Coronary artery (tissue), 2 donors: Measurements from ENCODE around the gene DCLK1.

Experiments
- DNase-seq: peaks from one replicate; pipeline ENCODE4 v3.0.0-alpha.2; 2017; ENCODE audit warnings: low spot score
- H3K27ac ChIP-seq, 2 donors: fragments of 200-600 bp; sonication (generic); one replicate each; pipeline ENCODE4 v1.5.1; 2016 to 2019
- H3K4me3 ChIP-seq: fragments of 200-600 bp; sonication (generic); 2 replicates; pipeline ENCODE4 v1.5.1; 2016; ENCODE audit warnings: mild to moderate bottlenecking, moderate library complexity
- TF ChIP-seq, protein P1 (sequence below): fragments of 200-600 bp; sonication (generic); IDR thresholded peaks from one replicate; pipeline ENCODE4 v1.5.1; 2019; ENCODE audit warnings: antibody characterized with exemption

The DCLK1 gene

DNA sequence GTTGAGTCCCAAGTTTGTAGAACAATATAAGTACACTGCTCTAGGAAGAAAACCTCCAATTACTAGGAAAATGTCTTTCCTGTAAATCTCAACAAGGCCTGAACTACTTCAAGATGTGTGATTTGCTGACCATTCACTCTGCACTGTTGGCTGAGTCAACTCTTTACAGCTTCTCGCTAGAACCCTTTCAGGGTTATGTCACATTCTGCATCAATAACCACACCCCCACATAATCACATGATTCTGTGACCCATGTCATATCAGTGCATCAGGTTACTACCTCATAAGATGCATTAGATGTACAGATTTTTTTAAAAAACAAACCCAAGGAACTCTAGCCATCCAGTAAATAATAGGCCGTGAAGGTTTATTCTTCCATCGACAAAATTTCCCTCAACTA lies 16.1 kb upstream of the DCLK1 start:
- no peak overlapping the region for H3K27ac ChIP-seq
- H3K4me3 ChIP-seq = no peak overlapping the region
- no peak for DNase-seq
- TF ChIP-seq, protein P1, sequence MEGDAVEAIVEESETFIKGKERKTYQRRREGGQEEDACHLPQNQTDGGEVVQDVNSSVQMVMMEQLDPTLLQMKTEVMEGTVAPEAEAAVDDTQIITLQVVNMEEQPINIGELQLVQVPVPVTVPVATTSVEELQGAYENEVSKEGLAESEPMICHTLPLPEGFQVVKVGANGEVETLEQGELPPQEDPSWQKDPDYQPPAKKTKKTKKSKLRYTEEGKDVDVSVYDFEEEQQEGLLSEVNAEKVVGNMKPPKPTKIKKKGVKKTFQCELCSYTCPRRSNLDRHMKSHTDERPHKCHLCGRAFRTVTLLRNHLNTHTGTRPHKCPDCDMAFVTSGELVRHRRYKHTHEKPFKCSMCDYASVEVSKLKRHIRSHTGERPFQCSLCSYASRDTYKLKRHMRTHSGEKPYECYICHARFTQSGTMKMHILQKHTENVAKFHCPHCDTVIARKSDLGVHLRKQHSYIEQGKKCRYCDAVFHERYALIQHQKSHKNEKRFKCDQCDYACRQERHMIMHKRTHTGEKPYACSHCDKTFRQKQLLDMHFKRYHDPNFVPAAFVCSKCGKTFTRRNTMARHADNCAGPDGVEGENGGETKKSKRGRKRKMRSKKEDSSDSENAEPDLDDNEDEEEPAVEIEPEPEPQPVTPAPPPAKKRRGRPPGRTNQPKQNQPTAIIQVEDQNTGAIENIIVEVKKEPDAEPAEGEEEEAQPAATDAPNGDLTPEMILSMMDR = no peak

DNA sequence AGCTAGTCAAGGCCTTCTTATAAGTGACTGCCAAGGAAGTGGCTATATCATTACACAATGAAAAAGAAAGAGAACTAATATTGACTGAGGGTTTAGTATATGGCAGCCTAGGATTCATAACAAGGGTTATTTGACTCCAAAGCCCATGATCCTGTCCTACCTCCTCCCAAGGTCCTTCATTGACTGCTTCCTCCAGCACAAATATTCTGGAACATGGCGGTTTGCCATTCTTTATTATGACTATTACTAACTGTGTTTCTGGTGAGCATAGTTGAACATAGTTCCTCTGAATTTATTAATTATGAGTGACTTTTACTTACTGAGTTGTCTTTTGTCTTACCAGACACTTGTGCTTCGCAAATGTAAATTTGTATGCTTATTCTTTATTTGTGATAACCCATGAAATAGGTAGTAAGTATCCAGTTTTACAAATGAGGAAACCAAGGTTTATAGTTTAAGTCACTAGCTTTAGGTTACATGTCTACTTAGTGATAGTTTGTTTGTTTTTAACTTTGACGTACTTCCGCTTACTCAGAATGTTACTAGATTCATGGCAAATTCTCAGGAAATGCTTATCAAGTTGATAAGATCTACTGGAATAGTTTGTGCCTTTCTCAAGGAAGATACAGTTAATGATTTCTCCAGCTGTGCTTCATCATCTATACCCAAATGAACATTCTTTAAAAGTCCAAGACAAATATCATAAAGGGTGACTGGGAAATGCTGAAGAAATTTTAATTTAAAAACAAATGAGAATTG lies 15.5 kb upstream of the DCLK1 start:
- H3K4me3 ChIP-seq = no peak overlapping the region
- no peak for DNase-seq
- no peak overlapping the region for H3K27ac ChIP-seq
- TF ChIP-seq, protein P1 = no peak

DNA sequence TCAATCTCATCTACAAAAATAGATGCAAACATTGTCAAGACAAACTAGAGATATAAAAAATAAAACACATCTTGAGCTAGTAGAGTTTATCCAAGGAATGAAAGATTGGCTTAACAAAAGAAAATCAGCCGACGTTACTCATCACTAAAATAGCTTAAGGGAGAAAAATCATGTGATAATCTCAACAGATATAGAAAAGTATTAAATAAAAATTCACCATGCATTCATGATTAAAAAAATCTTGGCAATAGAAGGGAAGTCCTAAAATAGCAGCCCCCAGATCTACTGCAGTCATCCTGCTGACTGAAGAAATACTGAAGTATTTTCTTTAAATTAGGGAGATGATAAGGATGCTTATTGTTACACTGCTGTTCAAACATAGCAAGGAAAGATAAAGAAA lies 12.6 kb upstream of the DCLK1 start:
- no peak overlapping the region for H3K27ac ChIP-seq
- H3K4me3 ChIP-seq = no peak overlapping the region
- TF ChIP-seq, protein P1 = no peak
- DNase-seq = no peak

DNA sequence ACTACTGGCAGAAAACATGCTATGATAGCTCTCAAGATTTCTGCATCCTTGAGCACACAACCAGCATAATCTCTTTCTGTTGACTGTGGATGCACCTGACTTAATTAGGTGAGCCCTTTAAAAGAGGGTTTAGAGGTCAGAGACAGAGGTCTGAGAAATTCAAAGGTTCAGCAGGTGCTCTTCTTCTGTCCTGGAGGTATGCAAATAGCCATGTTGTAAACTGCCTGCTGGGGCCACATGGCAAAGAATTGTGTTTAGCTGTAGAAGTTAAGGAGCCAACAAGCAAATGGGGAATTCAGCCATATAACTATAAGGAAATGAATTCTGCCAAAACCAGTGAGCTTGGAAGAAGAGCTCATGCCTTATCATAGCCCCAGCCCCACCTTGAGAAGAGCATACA lies 11.6 kb upstream of the DCLK1 start:
- DNase-seq = no peak
- TF ChIP-seq, protein P1 = no peak
- no peak overlapping the region for H3K27ac ChIP-seq
- H3K4me3 ChIP-seq = no peak overlapping the region

DNA sequence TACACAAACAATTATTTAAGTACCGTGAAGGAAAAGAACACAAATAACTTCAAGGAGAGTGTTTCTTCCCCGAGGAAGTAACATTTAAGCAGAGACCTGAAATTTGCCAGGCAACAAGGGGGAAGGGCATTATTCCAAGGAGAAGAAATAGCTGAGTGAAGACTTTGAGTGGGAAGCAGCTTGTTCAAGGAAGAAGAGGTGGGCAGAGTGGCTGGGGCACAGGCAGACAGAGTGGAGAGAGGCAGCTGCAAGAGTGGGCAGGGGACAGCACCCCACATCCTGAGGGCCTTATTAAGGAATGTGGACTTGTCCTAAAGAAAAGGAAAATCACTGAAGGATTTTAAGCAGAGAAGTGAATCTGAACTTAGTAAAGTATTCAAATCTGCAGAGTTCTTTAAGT lies 4.7 kb upstream of the DCLK1 start:
- no peak for DNase-seq
- no peak overlapping the region for H3K4me3 ChIP-seq
- TF ChIP-seq, protein P1 = no peak
- no peak overlapping the region for H3K27ac ChIP-seq

DNA sequence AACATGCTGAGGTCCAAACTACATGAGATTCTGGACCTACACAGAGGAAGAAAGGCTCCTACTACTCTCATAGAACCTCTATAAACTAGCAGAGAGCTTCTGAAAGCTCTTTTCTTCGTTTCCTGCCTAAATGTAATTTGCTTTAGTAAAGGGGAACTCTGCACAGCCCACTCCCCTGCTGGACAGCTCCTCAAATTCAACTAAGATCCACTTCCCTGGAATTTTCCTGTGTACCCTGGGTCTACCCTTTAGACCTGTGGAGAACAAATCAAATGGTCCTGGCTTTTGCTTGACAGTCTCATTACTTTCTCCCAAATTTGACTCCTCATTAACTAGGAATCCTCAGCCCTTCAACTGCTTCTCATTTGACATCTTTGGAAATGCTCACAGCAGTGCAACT lies 3.5 kb upstream of the DCLK1 start:
- DNase-seq = no peak
- TF ChIP-seq, protein P1 = no peak
- no peak overlapping the region for H3K27ac ChIP-seq
- no peak overlapping the region for H3K4me3 ChIP-seq

DNA sequence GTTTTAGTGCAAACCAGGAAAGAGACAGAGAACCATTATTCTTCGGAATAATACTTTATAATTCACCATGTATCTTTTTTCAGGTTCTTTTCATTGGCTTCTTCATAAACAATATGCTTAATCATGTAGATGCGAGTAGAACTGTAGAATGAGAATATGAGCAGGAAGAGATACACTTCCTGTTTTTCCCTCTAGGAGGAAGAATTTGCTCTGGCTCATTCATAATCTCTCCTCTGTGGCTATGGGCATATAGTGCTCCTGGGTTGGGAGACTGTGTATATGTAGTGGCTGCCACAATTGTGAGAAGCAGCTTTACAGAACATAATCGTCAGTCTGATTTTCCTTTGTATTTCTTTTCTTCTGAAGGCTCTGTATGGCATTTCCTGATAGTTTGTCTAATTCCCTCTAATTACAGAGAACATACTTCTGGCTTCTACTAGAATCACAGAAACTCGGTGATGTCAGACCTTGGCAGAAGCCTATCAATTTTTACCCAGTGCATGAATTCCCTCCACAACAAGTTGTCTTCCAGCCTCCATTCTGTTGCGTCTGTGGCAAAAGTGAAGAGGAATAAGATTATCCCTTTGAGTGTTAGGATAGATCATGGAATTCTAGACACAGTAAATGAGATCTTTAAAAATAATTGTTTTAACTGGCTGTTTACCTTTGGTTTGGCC lies 2.9 kb upstream of the DCLK1 start:
- TF ChIP-seq, protein P1 = no peak
- DNase-seq = no peak
- Histone ChIP-seq H3K27ac (peak overlapping the region in 1 of 2 donors; percentile 7), H3K4me3 (no peak overlapping the region)
